PC-9 (cell line): ENCODE results near the gene CD48. TPM values are rescaled to one million over a fixed set of nuclear protein-coding genes. Genes with fewer than 3 reads are reported as not detected.
"Not testable (repeated sequence)": the region's sequence is repeated elsewhere in the genome, so short reads cannot be mapped to it uniquely, and the experiment has no call there.

ENCODE experiments used
- BruUV-seq: library from RNA; stranded (reverse); fragments of 400-500 nt; replicated peaks from 2 replicates; lab custom pipeline; 2021; lab: Mats Ljungman, UMichigan
- CTCF ChIA-PET: fragments of 300-600 bp; sonication (Branson Sonifier 250); formaldehyde crosslinking; loops from one replicate; lab custom pipeline; 2022; ENCODE audit warnings: antibody characterized with exemption; lab: Charles Lee
- POLR2A ChIA-PET: fragments of 300-600 bp; sonication (Branson Sonifier 250); formaldehyde crosslinking; loops from one replicate; lab custom pipeline; 2022; ENCODE audit warnings: antibody characterized with exemption; ENCODE audit not compliant: unreplicated experiment; lab: Charles Lee
- DNase-seq, 2 experiments: peaks; one replicate each; pipeline versions ENCODE4 v3.0.0 to v3.0.0-alpha.2; 2015 to 2022; ENCODE audit warnings: mixed read lengths in 1 of 2
- H2AFZ ChIP-seq: fragments of 200-600 bp; sonication (generic); 2 replicates; pipeline ENCODE4 v1.8.1; 2017; ENCODE audit warnings: antibody characterized with exemption
- H3F3A ChIP-seq: fragments of 200-600 bp; sonication (generic); 2 replicates; pipeline ENCODE4 v1.8.1; 2017; ENCODE audit warnings: antibody characterized with exemption, mild to moderate bottlenecking, low read depth; ENCODE audit not compliant: insufficient read depth
- H3K27ac ChIP-seq: fragments of 200-600 bp; sonication (generic); 2 replicates; pipeline ENCODE4 v1.6.1; 2016; ENCODE audit warnings: mixed run types
- H3K27me3 ChIP-seq: fragments of 200-600 bp; sonication (generic); 2 replicates; pipeline ENCODE4 v1.6.1; 2016; ENCODE audit warnings: low read depth, mixed run types; ENCODE audit not compliant: insufficient read depth
- H3K36me3 ChIP-seq: fragments of 200-600 bp; sonication (generic); 2 replicates; pipeline ENCODE4 v1.6.1; 2016; ENCODE audit warnings: low read depth, mixed run types
- H3K4me1 ChIP-seq: fragments of 200-600 bp; sonication (generic); replicated peaks from 2 replicates; pipeline ENCODE4 v1.6.1; 2016; ENCODE audit warnings: mixed run types; ENCODE audit not compliant: insufficient read depth
- H3K4me2 ChIP-seq: fragments of 200-600 bp; sonication (generic); 2 replicates; pipeline ENCODE4 v1.6.1; 2017; ENCODE audit warnings: mixed run types
- H3K4me3 ChIP-seq: fragments of 200-600 bp; sonication (generic); 2 replicates; pipeline ENCODE4 v1.6.1; 2016; ENCODE audit warnings: mixed run types
- H3K79me2 ChIP-seq: fragments of 200-600 bp; sonication (generic); 2 replicates; pipeline ENCODE4 v1.6.1; 2017; ENCODE audit warnings: low read depth, mixed run types
- H3K9me2 ChIP-seq: fragments of 200-600 bp; sonication (generic); 2 replicates; pipeline ENCODE4 v1.8.1; 2017; ENCODE audit warnings: mild to moderate bottlenecking; ENCODE audit not compliant: insufficient read depth
- H3K9me3 ChIP-seq: fragments of 200-600 bp; sonication (generic); 2 replicates; pipeline ENCODE4 v1.8.1; 2016; ENCODE audit warnings: low read depth; ENCODE audit not compliant: insufficient read depth
- H4K20me1 ChIP-seq: fragments of 200-600 bp; sonication (generic); 2 replicates; pipeline ENCODE4 v1.8.1; 2017; ENCODE audit not compliant: insufficient read depth
- EZH2 ChIP-seq: fragments of 200-600 bp; sonication (generic); IDR thresholded peaks from 2 replicates; pipeline ENCODE4 v1.8.0; 2017; ENCODE audit warnings: antibody characterized with exemption, low read depth
- intact Hi-C: fragments of 100-400 bp; cut with micrococcal nuclease; formaldehyde crosslinking; loops from one replicate; pipeline ENCODE4 v1.10.0; 2022; ENCODE audit not compliant: unreplicated experiment
- total RNA-seq: library from RNA; stranded (reverse); gene quantifications from 2 replicates; pipeline ENCODE4 v1.2.3, GENCODE V29; 2021
- TF ChIP-seq, protein P1 (sequence below): fragments of 200-600 bp; sonication (generic); conservative IDR thresholded peaks from 2 replicates; pipeline ENCODE4 v1.6.1; 2017; ENCODE audit warnings: mixed run types, antibody characterized with exemption, mild to moderate bottlenecking, moderate library complexity

CD48 gene
- total RNA-seq, 1 experiment from 2014 or later, result not detected

GRCh38 chr1:160731990-160732389 is 20.4 kb upstream of the CD48 start:
- no peak for DNase-seq
- Histone ChIP-seq H3K36me3 (no peaks in the 10 kb centered on the region), H3K4me2 (no peak overlapping the region), H3K79me2 (no peaks in the 10 kb centered on the region), H3K27ac (no peak overlapping the region), H4K20me1 (no peaks in the 10 kb centered on the region), H3F3A (no peaks in the 10 kb centered on the region), H3K9me2 (no peaks in the 10 kb centered on the region), H3K4me1 (peaks cover 4% of the 10 kb centered on the region; the same call in 1 of the 2 replicates), H2AFZ (no peak overlapping the region), H3K27me3 (no peaks in the 10 kb centered on the region), H3K4me3 (no peak overlapping the region), H3K9me3 (0 out of 2 replicates have a peak, but pooled peaks cover 2% of the 10 kb centered on the region)
- intact Hi-C loops, result no loop called here
- TF ChIP-seq, protein P1, sequence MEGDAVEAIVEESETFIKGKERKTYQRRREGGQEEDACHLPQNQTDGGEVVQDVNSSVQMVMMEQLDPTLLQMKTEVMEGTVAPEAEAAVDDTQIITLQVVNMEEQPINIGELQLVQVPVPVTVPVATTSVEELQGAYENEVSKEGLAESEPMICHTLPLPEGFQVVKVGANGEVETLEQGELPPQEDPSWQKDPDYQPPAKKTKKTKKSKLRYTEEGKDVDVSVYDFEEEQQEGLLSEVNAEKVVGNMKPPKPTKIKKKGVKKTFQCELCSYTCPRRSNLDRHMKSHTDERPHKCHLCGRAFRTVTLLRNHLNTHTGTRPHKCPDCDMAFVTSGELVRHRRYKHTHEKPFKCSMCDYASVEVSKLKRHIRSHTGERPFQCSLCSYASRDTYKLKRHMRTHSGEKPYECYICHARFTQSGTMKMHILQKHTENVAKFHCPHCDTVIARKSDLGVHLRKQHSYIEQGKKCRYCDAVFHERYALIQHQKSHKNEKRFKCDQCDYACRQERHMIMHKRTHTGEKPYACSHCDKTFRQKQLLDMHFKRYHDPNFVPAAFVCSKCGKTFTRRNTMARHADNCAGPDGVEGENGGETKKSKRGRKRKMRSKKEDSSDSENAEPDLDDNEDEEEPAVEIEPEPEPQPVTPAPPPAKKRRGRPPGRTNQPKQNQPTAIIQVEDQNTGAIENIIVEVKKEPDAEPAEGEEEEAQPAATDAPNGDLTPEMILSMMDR, result no peak
- TF ChIP-seq EZH2, result no peak
- POLR2A ChIA-PET, result no interaction called here
- BruUV-seq, result no TSS peak
- CTCF ChIA-PET, result no interaction called here

- H3K9me3 ChIP-seq, POLR2A ChIA-PET: not testable (repeated sequence)
Observed at GRCh38 chr1:160731564-160731963, 19.9 kb upstream of the CD48 start.

GRCh38 chr1:160727316-160727640 is 15.7 kb upstream of the CD48 start:
- Histone ChIP-seq H3F3A (no peaks in the 10 kb centered on the region), H3K79me2 (no peaks in the 10 kb centered on the region), H3K9me3 (no peaks in the 10 kb centered on the region), H3K9me2 (no peaks in the 10 kb centered on the region), H3K27me3 (no peaks in the 10 kb centered on the region), H2AFZ (peak overlapping the region; percentile 40), H3K36me3 (no peaks in the 10 kb centered on the region), H3K4me2 (peak overlapping the region; percentile 28), H4K20me1 (no peaks in the 10 kb centered on the region), H3K27ac (no peak overlapping the region), H3K4me1 (peaks cover 18% of the 10 kb centered on the region), H3K4me3 (no peak overlapping the region)
- TF ChIP-seq, protein P1, result no peak
- no peak for TF ChIP-seq EZH2
- no TSS peak for BruUV-seq
- ChIA-PET POLR2A (no interaction called here), CTCF (interaction anchor here (0.6 to 1.5 kb wide), 4 partner anchors 54 to 306 kb away, joined by 3 to 9 read pairs (median 4); no protein-coding TSS in a partner anchor)
- DNase-seq, result no peak
- intact Hi-C loops, result loop anchor here (1.0 to 5.0 kb wide), 5 partner anchors 20 to 224 kb away; no protein-coding TSS in a partner anchor

More at GRCh38 chr1:160731564-160731963, 19.9 kb upstream of the CD48 start:
- H3K27ac ChIP-seq, H3K9me2 ChIP-seq, H3K4me3 ChIP-seq, H4K20me1 ChIP-seq, CTCF ChIA-PET, H3K4me1 ChIP-seq, DNase-seq, H3K36me3 ChIP-seq, intact Hi-C loops, BruUV-seq, H3F3A ChIP-seq, H3K79me2 ChIP-seq, H2AFZ ChIP-seq, H3K4me2 ChIP-seq, H3K27me3 ChIP-seq: not testable (repeated sequence)
